Liver (tissue), 3 donors: ENCODE measurements around the gene ARHGEF26.

Experiments
- FOXA2 ChIP-seq: IDR thresholded peaks from 2 replicates; pipeline ENCODE4 v1.6.1; 2016; ENCODE audit warnings: antibody characterized with exemption
- GABPA ChIP-seq, 2 donors: IDR thresholded peaks in 1 of 2; conservative IDR thresholded peaks in 1 of 2; 2 replicates each; pipeline ENCODE4 v1.6.1; 2016; ENCODE audit warnings: antibody characterized with exemption in 2 of 2, mild to moderate bottlenecking in 1 of 2, moderate library complexity in 1 of 2
- HNF4A ChIP-seq, 2 donors: conservative IDR thresholded peaks; 2 replicates each; pipeline ENCODE4 v1.6.1; 2016; ENCODE audit warnings: antibody characterized with exemption in 2 of 2, mild to moderate bottlenecking in 2 of 2
- JUND ChIP-seq, 2 donors: IDR thresholded peaks; 2 replicates each; pipeline ENCODE4 v1.6.1; 2016; ENCODE audit warnings: antibody characterized with exemption in 2 of 2
- NR2F2 ChIP-seq: IDR thresholded peaks from 2 replicates; pipeline ENCODE4 v1.6.1; 2016; ENCODE audit warnings: antibody characterized with exemption
- RAD21 ChIP-seq, 2 donors: IDR thresholded peaks; 2 replicates each; pipeline ENCODE4 v1.6.1; 2016; ENCODE audit warnings: antibody characterized with exemption in 2 of 2, mild to moderate bottlenecking in 2 of 2
- RXRA ChIP-seq, 2 donors: IDR thresholded peaks; 2 replicates each; pipeline ENCODE4 v1.6.1; 2017 to 2018; ENCODE audit warnings: antibody characterized with exemption in 2 of 2, mild to moderate bottlenecking in 1 of 2
- SP1 ChIP-seq: IDR thresholded peaks from 2 replicates; pipeline ENCODE4 v1.6.1; 2018; ENCODE audit warnings: antibody characterized with exemption, mild to moderate bottlenecking
- TAF1 ChIP-seq: conservative IDR thresholded peaks from 2 replicates; pipeline ENCODE4 v1.6.1; 2016; ENCODE audit warnings: antibody characterized with exemption, mild to moderate bottlenecking
- YY1 ChIP-seq: IDR thresholded peaks from 2 replicates; pipeline ENCODE4 v1.6.1; 2016; ENCODE audit warnings: antibody characterized with exemption, mild to moderate bottlenecking
- TF ChIP-seq, protein P1 (sequence below): fragments of 150-350 bp; IDR thresholded peaks from 2 replicates; pipeline ENCODE4 v1.5.1; 2017; ENCODE audit warnings: improper control_type of control experiment, low read depth, low read length; ENCODE audit not compliant: missing input control
- TF ChIP-seq, protein P2 (sequence below): IDR thresholded peaks from 2 replicates; pipeline ENCODE4 v1.6.1; 2016; ENCODE audit warnings: antibody characterized with exemption
- TF ChIP-seq, protein P3 (sequence below): IDR thresholded peaks from 2 replicates; pipeline ENCODE4 v1.6.1; 2016; ENCODE audit warnings: antibody characterized with exemption, mild to moderate bottlenecking
- TF ChIP-seq, protein P4 (sequence below): IDR thresholded peaks from 2 replicates; pipeline ENCODE4 v1.6.1; 2016; ENCODE audit warnings: antibody characterized with exemption
- donor health status: healthy.
- donor health status: healthy.

DNA sequence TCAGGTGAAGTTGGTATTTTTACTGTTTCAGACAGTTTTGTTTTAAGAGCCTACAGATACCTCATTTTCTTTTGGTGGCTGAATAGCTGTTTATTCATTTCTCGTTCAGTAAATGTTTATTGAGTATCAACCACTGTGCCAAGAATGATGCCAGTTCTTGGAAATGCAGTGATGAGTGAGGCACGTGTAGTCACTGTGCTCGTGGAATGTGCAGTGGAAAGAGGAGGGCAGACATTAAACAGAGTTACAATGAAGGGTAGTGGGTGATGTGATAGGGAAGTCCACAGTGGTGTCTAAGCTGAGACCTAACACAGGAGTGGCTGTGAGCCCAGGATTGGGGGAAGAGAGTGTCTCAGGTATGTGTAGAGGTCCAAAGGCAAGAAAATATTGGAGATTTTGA, 73.7 kb downstream of the ARHGEF26 start:
- TF ChIP-seq, protein P1, sequence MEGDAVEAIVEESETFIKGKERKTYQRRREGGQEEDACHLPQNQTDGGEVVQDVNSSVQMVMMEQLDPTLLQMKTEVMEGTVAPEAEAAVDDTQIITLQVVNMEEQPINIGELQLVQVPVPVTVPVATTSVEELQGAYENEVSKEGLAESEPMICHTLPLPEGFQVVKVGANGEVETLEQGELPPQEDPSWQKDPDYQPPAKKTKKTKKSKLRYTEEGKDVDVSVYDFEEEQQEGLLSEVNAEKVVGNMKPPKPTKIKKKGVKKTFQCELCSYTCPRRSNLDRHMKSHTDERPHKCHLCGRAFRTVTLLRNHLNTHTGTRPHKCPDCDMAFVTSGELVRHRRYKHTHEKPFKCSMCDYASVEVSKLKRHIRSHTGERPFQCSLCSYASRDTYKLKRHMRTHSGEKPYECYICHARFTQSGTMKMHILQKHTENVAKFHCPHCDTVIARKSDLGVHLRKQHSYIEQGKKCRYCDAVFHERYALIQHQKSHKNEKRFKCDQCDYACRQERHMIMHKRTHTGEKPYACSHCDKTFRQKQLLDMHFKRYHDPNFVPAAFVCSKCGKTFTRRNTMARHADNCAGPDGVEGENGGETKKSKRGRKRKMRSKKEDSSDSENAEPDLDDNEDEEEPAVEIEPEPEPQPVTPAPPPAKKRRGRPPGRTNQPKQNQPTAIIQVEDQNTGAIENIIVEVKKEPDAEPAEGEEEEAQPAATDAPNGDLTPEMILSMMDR, result no peak
- TF ChIP-seq, protein P2, sequence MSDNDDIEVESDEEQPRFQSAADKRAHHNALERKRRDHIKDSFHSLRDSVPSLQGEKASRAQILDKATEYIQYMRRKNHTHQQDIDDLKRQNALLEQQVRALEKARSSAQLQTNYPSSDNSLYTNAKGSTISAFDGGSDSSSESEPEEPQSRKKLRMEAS, result no peak
- no peak for TF ChIP-seq TAF1
- no peak for TF ChIP-seq SP1
- TF ChIP-seq NR2F2, result no peak
- TF ChIP-seq RAD21 (IDR thresholded peaks at IDR 0.05), result no peak
- no peak for TF ChIP-seq JUND (IDR thresholded peaks at IDR 0.05)
- TF ChIP-seq, protein P3, sequence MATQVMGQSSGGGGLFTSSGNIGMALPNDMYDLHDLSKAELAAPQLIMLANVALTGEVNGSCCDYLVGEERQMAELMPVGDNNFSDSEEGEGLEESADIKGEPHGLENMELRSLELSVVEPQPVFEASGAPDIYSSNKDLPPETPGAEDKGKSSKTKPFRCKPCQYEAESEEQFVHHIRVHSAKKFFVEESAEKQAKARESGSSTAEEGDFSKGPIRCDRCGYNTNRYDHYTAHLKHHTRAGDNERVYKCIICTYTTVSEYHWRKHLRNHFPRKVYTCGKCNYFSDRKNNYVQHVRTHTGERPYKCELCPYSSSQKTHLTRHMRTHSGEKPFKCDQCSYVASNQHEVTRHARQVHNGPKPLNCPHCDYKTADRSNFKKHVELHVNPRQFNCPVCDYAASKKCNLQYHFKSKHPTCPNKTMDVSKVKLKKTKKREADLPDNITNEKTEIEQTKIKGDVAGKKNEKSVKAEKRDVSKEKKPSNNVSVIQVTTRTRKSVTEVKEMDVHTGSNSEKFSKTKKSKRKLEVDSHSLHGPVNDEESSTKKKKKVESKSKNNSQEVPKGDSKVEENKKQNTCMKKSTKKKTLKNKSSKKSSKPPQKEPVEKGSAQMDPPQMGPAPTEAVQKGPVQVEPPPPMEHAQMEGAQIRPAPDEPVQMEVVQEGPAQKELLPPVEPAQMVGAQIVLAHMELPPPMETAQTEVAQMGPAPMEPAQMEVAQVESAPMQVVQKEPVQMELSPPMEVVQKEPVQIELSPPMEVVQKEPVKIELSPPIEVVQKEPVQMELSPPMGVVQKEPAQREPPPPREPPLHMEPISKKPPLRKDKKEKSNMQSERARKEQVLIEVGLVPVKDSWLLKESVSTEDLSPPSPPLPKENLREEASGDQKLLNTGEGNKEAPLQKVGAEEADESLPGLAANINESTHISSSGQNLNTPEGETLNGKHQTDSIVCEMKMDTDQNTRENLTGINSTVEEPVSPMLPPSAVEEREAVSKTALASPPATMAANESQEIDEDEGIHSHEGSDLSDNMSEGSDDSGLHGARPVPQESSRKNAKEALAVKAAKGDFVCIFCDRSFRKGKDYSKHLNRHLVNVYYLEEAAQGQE, result no peak
- no peak for TF ChIP-seq RXRA (IDR thresholded peaks at IDR 0.05)
- no peak for TF ChIP-seq YY1
- TF ChIP-seq HNF4A (conservative IDR thresholded peaks at IDR 0.05), result no peak
- TF ChIP-seq, protein P4, sequence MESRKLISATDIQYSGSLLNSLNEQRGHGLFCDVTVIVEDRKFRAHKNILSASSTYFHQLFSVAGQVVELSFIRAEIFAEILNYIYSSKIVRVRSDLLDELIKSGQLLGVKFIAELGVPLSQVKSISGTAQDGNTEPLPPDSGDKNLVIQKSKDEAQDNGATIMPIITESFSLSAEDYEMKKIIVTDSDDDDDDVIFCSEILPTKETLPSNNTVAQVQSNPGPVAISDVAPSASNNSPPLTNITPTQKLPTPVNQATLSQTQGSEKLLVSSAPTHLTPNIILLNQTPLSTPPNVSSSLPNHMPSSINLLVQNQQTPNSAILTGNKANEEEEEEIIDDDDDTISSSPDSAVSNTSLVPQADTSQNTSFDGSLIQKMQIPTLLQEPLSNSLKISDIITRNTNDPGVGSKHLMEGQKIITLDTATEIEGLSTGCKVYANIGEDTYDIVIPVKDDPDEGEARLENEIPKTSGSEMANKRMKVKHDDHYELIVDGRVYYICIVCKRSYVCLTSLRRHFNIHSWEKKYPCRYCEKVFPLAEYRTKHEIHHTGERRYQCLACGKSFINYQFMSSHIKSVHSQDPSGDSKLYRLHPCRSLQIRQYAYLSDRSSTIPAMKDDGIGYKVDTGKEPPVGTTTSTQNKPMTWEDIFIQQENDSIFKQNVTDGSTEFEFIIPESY, result no peak
- TF ChIP-seq GABPA (IDR thresholded peaks at IDR 0.05 in 1 of 2, conservative IDR thresholded peaks at IDR 0.05 in 1 of 2), result no peak
- TF ChIP-seq FOXA2, result no peak
